Activated CD8-positive, alpha-beta memory T cell treated with anti-CD3 and anti-CD28 coated beads for 1 hour (primary cell): Measurements from ENCODE around the gene MTMR12.
"Not testable (repeated sequence)": the region's sequence is repeated elsewhere in the genome, so short reads cannot be mapped to it uniquely, and the experiment has no call there.

Experiments used
- DNase-seq, 2 donors: peaks; one replicate each; pipeline ENCODE4 v3.0.0-alpha.2; 2020; ENCODE audit warnings: low read depth in 1 of 2; ENCODE audit errors: extremely low read depth in 1 of 2

MTMR12 gene

GRCh38 chr5:32325062-32325461 is 12.3 kb upstream of the MTMR12 start:
- DNase-seq: no peak

- DNase-seq: no peak
Observed at GRCh38 chr5:32323741-32324140, 11.0 kb upstream of the MTMR12 start.

GRCh38 chr5:32322882-32323281 is 10.1 kb upstream of the MTMR12 start:
- DNase-seq: no peak

GRCh38 chr5:32321787-32322186 is 9.0 kb upstream of the MTMR12 start:
- not testable (repeated sequence) for DNase-seq

GRCh38 chr5:32320576-32320975 is 7.8 kb upstream of the MTMR12 start:
- DNase-seq: no peak

- DNase-seq: no peak
Observed at GRCh38 chr5:32319926-32320543, 7.3 kb upstream of the MTMR12 start.

- no peak for DNase-seq
Observed at GRCh38 chr5:32319392-32319791, 6.7 kb upstream of the MTMR12 start.

GRCh38 chr5:32317041-32317440 is 4.3 kb upstream of the MTMR12 start:
- DNase-seq: no peak

- no peak for DNase-seq
Observed at GRCh38 chr5:32315221-32316014, 2.7 kb upstream of the MTMR12 start.

- DNase-seq: no peak
Observed at GRCh38 chr5:32314658-32315057, 1.9 kb upstream of the MTMR12 start.

- not testable (repeated sequence) for DNase-seq
Observed at GRCh38 chr5:32314152-32314488, 1.4 kb upstream of the MTMR12 start.

- peak; percentile 3 to 25 for DNase-seq
Observed at GRCh38 chr5:32312197-32312594, 543 bp downstream of the MTMR12 start.

- no peak for DNase-seq
Observed at GRCh38 chr5:32311404-32312196, 1.1 kb downstream of the MTMR12 start.

GRCh38 chr5:32309761-32310160 is 3.0 kb downstream of the MTMR12 start:
- DNase-seq: no peak

GRCh38 chr5:32308946-32309345 is 3.8 kb downstream of the MTMR12 start:
- DNase-seq: no peak

GRCh38 chr5:32307769-32308194 is 5.0 kb downstream of the MTMR12 start:
- no peak for DNase-seq

- no peak for DNase-seq
Observed at GRCh38 chr5:32304622-32305021, 8.1 kb downstream of the MTMR12 start.

- no peak for DNase-seq
Observed at GRCh38 chr5:32303755-32304120, 9.0 kb downstream of the MTMR12 start.

- no peak for DNase-seq
Observed at GRCh38 chr5:32302835-32303754, 9.6 kb downstream of the MTMR12 start.

GRCh38 chr5:32301891-32302290 is 10.8 kb downstream of the MTMR12 start:
- no peak for DNase-seq
